ENCODE results near the gene OR11G2.

- no peak for TF ChIP-seq FOSL2 (IDR thresholded peaks at IDR 0.05; ENCODE audit: borderline replicate concordance, low read depth)
- no peak for TF ChIP-seq USF2 (IDR thresholded peaks at IDR 0.05; ENCODE audit: borderline replicate concordance, low read depth, low read length)
- no peak for TF ChIP-seq CTCF (IDR thresholded peaks at IDR 0.05)
- no peak for TF ChIP-seq YY1 (IDR thresholded peaks at IDR 0.05; ENCODE audit: low read depth)
- no peak for TF ChIP-seq POLR2AphosphoS5 (IDR thresholded peaks at IDR 0.05; ENCODE audit: low read depth, low read length)
- no peak for TF ChIP-seq SIN3A (IDR thresholded peaks at IDR 0.05; ENCODE audit: borderline replicate concordance, low read depth, low read length)
Measured at GRCh38 chr14:20177433-20177974, 13.2 kb upstream of the OR11G2 start.

All from SK-N-SH (cell line).